AG04450 (cell line): ENCODE measurements around the gene GMPS. TPM values are rescaled to one million over a fixed set of nuclear protein-coding genes. Genes with fewer than 3 reads are reported as not detected.
"Not testable (repeated sequence)": the region's sequence is repeated elsewhere in the genome, so short reads cannot be mapped to it uniquely, and the experiment has no call there.

Source experiments
- CTCF ChIA-PET: fragments of 300-600, 350-600 bp; formaldehyde crosslinking; extraction: SDS; loops from one replicate; lab custom pipeline; 2022; ENCODE audit warnings: antibody characterized with exemption, inconsistent platforms; lab: Charles Lee
- POLR2A ChIA-PET: fragments of 350-600 bp; formaldehyde crosslinking; extraction: SDS; loops from one replicate; lab custom pipeline; 2021; ENCODE audit warnings: antibody characterized with exemption, inconsistent platforms; lab: Yijun Ruan, JAX
- DNase-seq: peaks from one replicate; pipeline ENCODE4 v3.0.0-alpha.2; 2011; ENCODE audit warnings: low read depth, low spot score
- H3K27ac ChIP-seq: one replicate; pipeline ENCODE4 v1.5.1; 2012; ENCODE audit warnings: low read depth, low read length, control low read depth
- H3K27me3 ChIP-seq: one replicate; pipeline ENCODE4 v1.6.0; 2012; ENCODE audit warnings: low read length; ENCODE audit not compliant: control insufficient read depth, insufficient read depth
- H3K4me3 ChIP-seq: 2 replicates; pipeline ENCODE4 v1.5.1; 2011; ENCODE audit warnings: mild to moderate bottlenecking, low read depth, low read length, control low read depth
- H3K9me3 ChIP-seq: 2 replicates; pipeline ENCODE4 v1.5.1; 2012; ENCODE audit warnings: low read length; ENCODE audit not compliant: control insufficient read depth, insufficient read depth
- CTCF ChIP-seq: IDR thresholded peaks from 2 replicates; pipeline ENCODE4 v1.5.1; 2011; ENCODE audit warnings: low read depth, low read length, control low read depth, inconsistent platforms
- polyA plus RNA-seq: library from polyadenylated mRNA; depleted of rRNA; stranded (reverse); fragments of >200 nt; gene quantifications from 2 replicates; pipeline ENCODE4 v1.2.3, GENCODE V29; 2011

Gene GMPS
- polyA plus RNA-seq, 1 experiment: 69.2 TPM

GRCh38 chr3:155859859-155860258, 10.6 kb upstream of the GMPS start:
- H3K27me3 ChIP-seq: no peaks in the 10 kb centered on the region
- ChIA-PET POLR2A (no interaction called here), CTCF (no interaction called here)
- H3K4me3 ChIP-seq: no peak overlapping the region
- H3K27ac ChIP-seq: no peak overlapping the region
- DNase-seq: no peak
- peak; percentile 38; the same call in 1 of the 2 replicates for TF ChIP-seq CTCF
- no peaks in the 10 kb centered on the region; the same call in 1 of the 2 replicates for H3K9me3 ChIP-seq

GRCh38 chr3:155860424-155860823, 10.0 kb upstream of the GMPS start:
- H3K4me3 ChIP-seq, H3K27me3 ChIP-seq, CTCF ChIA-PET, POLR2A ChIA-PET, H3K27ac ChIP-seq, DNase-seq, H3K9me3 ChIP-seq: not testable (repeated sequence)

- Histone ChIP-seq H3K27me3 (no peaks in the 10 kb centered on the region), H3K27ac (no peak overlapping the region), H3K9me3 (no peaks in the 10 kb centered on the region), H3K4me3 (no peak overlapping the region)
- no peak for TF ChIP-seq CTCF
- ChIA-PET CTCF (interaction anchor here (0.5 to 0.6 kb wide), 2 partner anchors 9 to 121 kb away, joined by 3 to 4 read pairs; no protein-coding TSS in a partner anchor), POLR2A (no interaction called here)
- DNase-seq: no peak
Measured at GRCh38 chr3:155861476-155862183, 8.8 kb upstream of the GMPS start.

GRCh38 chr3:155862290-155862982, 8.0 kb upstream of the GMPS start:
- CTCF ChIA-PET: interaction anchor here (0.6 kb wide), 1 partner anchor 9 kb away, joined by 3 read pairs; no protein-coding TSS in a partner anchor
- DNase-seq: peak; percentile 23
- POLR2A ChIA-PET: interaction anchor here (0.7 kb wide), 1 partner anchor 147 kb away, joined by 3 read pairs; no protein-coding TSS in a partner anchor

GRCh38 chr3:155863072-155863784, 7.2 kb upstream of the GMPS start:
- ChIA-PET POLR2A (no interaction called here), CTCF (no interaction called here)
- DNase-seq: no peak
- no peak overlapping the region for H3K4me3 ChIP-seq
- TF ChIP-seq CTCF: no peak
- H3K27ac ChIP-seq: no peak overlapping the region
- H3K9me3 ChIP-seq: no peaks in the 10 kb centered on the region
- no peaks in the 10 kb centered on the region for H3K27me3 ChIP-seq

More at GRCh38 chr3:155862290-155862982, 8.0 kb upstream of the GMPS start:
- H3K4me3 ChIP-seq, H3K27ac ChIP-seq, H3K9me3 ChIP-seq, H3K27me3 ChIP-seq: not testable (repeated sequence)
